Peyer's patch (tissue), 4 donors: ENCODE measurements around the gene PCSK5. TPM values are rescaled to one million over a fixed set of nuclear protein-coding genes. Genes with fewer than 3 reads are reported as not detected.

Experiments
- DNase-seq, 3 donors: peaks; one replicate each; pipeline ENCODE4 v3.0.0-alpha.2; 2017 to 2019
- H3K27ac ChIP-seq, 4 donors: fragments of 200-600 bp; sonication (generic); one replicate each; pipeline ENCODE4 v1.5.1; 2016 to 2019
- H3K27me3 ChIP-seq, 2 donors: fragments of 200-600 bp; sonication (generic); one replicate each; pipeline ENCODE4 v1.5.1; 2019
- H3K36me3 ChIP-seq, 3 donors: fragments of 200-600 bp; sonication (generic); one replicate each; pipeline ENCODE4 v1.5.1; 2016 to 2019
- H3K4me1 ChIP-seq, 4 donors: fragments of 200-600 bp; sonication (generic); one replicate each; pipeline ENCODE4 v1.5.1; 2016 to 2019
- H3K4me3 ChIP-seq, 4 donors: fragments of 200-600 bp; sonication (generic); 1 replicate in 3 of 4; 2 replicates in 1 of 4; pipeline ENCODE4 v1.5.1; 2016 to 2019; ENCODE audit warnings: mild to moderate bottlenecking in 1 of 4
- H3K9me3 ChIP-seq, 4 donors: fragments of 200-600 bp; sonication (generic); one replicate each; pipeline ENCODE4 v1.5.1; 2016 to 2019; ENCODE audit warnings: mild to moderate bottlenecking in 1 of 4
- POLR2A ChIP-seq, 2 donors: fragments of 450-650 bp; IDR thresholded peaks; one replicate each; pipeline ENCODE4 v1.5.1; 2017; ENCODE audit warnings: antibody characterized with exemption in 2 of 2, mild to moderate bottlenecking in 2 of 2, moderate library complexity in 2 of 2
- total RNA-seq, 4 donors: library from RNA; depleted of rRNA; stranded (reverse); fragments of >200 nt; gene quantifications; one replicate each; pipeline ENCODE4 v1.1.0, GENCODE V29; 2016
- TF ChIP-seq, protein P1 (sequence below), 6 experiments: fragments of 450-650 bp in 4 of 6; fragments of 200-600 bp in 2 of 6; sonication (generic) in 1 of 6; IDR thresholded peaks; one replicate each; pipeline ENCODE4 v1.5.1; 2017 to 2019; ENCODE audit warnings: antibody characterized with exemption in 6 of 6, mild to moderate bottlenecking in 3 of 6, moderate library complexity in 1 of 6

Gene PCSK5
- total RNA-seq, 4 donors from 2014 or later: 77.6 to 488 (median 411) TPM

DNA sequence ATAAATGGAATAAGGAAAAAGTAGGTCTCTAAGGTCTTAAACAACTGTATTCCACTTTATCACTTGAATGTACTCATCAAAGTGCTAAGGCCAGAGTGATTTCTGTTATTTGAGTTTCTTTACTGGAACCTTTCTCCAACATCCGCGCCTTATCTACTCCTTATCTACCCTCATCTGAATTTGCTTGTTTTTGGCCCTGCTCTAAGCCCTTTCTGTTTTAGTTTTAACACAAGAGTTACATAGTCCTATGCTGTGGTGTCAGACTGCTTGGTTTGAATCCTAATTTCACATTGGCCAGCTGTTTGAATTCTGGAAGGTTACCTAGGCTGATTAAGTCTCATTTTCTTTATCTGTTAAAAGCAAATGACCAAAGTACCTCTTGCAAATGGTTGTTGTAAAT lies 128.3 kb downstream of the PCSK5 start:
- Histone ChIP-seq H3K4me3 (no peak overlapping the region), H3K27ac (no peak overlapping the region), H3K9me3 (no peaks in the 10 kb centered on the region), H3K4me1 (peaks cover 0 to 13% (median 0%) of the 10 kb centered on the region in 4 donors), H3K36me3 (no peaks in the 10 kb centered on the region), H3K27me3 (no peaks in the 10 kb centered on the region)
- TF ChIP-seq, protein P1, sequence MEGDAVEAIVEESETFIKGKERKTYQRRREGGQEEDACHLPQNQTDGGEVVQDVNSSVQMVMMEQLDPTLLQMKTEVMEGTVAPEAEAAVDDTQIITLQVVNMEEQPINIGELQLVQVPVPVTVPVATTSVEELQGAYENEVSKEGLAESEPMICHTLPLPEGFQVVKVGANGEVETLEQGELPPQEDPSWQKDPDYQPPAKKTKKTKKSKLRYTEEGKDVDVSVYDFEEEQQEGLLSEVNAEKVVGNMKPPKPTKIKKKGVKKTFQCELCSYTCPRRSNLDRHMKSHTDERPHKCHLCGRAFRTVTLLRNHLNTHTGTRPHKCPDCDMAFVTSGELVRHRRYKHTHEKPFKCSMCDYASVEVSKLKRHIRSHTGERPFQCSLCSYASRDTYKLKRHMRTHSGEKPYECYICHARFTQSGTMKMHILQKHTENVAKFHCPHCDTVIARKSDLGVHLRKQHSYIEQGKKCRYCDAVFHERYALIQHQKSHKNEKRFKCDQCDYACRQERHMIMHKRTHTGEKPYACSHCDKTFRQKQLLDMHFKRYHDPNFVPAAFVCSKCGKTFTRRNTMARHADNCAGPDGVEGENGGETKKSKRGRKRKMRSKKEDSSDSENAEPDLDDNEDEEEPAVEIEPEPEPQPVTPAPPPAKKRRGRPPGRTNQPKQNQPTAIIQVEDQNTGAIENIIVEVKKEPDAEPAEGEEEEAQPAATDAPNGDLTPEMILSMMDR (IDR thresholded peaks at IDR 0.05): no peak
- no peak for TF ChIP-seq POLR2A (IDR thresholded peaks at IDR 0.05)
- DNase-seq: no peak

DNA sequence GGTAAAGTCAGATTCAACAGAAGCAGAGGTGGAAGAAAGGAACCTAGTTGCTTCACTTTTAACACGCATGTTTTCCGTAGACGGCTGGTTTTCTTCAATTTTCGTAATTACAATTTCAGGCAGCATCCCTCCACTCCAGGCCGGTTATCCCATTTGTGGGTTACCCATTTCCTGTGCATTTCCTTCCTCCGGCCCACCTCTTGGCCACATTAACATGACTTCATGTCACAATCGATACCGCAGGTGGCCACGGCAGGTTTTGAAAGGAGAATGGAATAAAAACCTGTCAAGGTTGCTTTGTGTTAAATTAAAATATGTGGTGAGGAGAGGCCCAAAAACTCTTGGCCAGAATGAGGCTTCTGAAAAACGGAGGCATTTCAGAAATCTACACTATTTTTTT lies 130.2 kb downstream of the PCSK5 start:
- Histone ChIP-seq H3K36me3 (no peaks in the 10 kb centered on the region), H3K4me1 (peaks cover 0 to 13% (median 0%) of the 10 kb centered on the region in 4 donors), H3K9me3 (no peaks in the 10 kb centered on the region), H3K4me3 (no peak overlapping the region), H3K27ac (no peak overlapping the region), H3K27me3 (no peaks in the 10 kb centered on the region)
- TF ChIP-seq, protein P1 (IDR thresholded peaks at IDR 0.05): no peak
- no peak for TF ChIP-seq POLR2A (IDR thresholded peaks at IDR 0.05)
- DNase-seq: no peak

DNA sequence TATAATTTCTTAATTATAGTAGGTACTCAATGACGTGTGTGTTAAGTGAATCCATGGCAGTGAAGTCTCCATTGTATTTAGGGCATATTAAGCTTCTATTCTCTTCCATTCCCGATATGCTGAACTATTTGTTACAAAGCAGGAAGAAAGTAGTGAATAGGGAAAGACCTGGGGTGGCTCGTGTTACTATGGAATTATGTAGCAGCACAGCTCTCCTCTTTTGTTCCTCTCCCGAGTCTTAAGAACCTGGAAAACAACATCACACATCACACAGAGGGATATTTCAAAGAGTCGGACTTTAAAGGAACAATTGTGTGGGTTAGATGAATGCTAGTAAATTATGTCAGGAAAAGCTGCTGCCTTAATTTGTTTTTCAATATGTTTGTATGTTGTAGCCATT lies 131.8 kb downstream of the PCSK5 start:
- Histone ChIP-seq H3K4me3 (no peak overlapping the region), H3K36me3 (peaks cover 0 to 11% (median 0%) of the 10 kb centered on the region in 3 donors), H3K9me3 (no peaks in the 10 kb centered on the region), H3K4me1 (peaks cover 0 to 13% (median 0%) of the 10 kb centered on the region in 4 donors), H3K27me3 (no peaks in the 10 kb centered on the region), H3K27ac (no peak overlapping the region)
- TF ChIP-seq, protein P1 (IDR thresholded peaks at IDR 0.05): no peak
- no peak for TF ChIP-seq POLR2A (IDR thresholded peaks at IDR 0.05)
- no peak for DNase-seq

DNA sequence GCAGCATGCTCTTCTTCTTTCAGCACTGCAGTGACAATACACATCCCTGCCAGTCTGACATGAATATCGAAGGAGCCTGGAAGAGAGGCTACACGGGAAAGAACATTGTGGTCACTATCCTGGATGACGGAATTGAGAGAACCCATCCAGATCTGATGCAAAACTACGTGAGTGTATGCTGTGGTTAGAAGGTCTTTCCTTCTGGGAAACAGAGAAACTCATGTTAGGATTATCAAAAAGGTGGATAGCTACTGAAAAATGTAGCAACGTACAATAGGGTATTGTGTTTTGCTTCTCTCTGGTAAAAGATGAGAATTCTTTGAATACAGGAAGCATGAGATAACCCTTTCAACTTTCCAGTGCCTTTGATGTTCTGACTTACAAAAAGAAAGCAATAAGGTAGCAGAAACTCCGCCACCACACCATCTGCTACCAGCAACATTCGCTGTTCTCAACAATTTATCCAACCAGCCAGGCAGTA lies 133.3 kb downstream of the PCSK5 start:
- Histone ChIP-seq H3K9me3 (no peaks in the 10 kb centered on the region), H3K27ac (peak overlapping the region in 1 of 4 donors; percentile 20), H3K4me1 (peaks cover 0 to 4% (median 0%) of the 10 kb centered on the region in 4 donors), H3K27me3 (no peaks in the 10 kb centered on the region), H3K36me3 (peaks cover 0 to 15% (median 0%) of the 10 kb centered on the region in 3 donors), H3K4me3 (no peak overlapping the region)
- DNase-seq: peak in 1 of 3 donors; percentile 56
- TF ChIP-seq, protein P1 (IDR thresholded peaks at IDR 0.05): no peak
- no peak for TF ChIP-seq POLR2A (IDR thresholded peaks at IDR 0.05)

DNA sequence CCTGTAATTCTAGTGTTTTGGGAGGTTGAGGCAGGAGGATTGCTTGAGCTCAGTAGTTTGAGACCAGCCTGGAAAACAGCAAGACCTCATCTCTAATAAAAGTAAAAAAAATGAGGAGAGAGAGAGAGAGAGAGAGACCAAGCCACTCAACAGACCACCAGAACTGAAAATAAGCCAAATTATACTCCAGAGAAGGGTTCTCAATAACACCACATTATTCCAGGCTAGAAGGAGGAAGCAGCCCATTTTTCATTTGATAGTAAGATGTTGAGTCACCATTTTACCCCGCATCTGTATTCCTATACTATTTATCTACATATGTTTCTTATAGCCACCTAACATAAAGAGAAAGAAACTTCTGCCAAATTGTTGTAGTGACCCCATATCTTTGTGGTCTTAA lies 134.8 kb downstream of the PCSK5 start:
- Histone ChIP-seq H3K27ac (no peak overlapping the region), H3K9me3 (no peaks in the 10 kb centered on the region), H3K36me3 (peaks cover 0 to 18% (median 0%) of the 10 kb centered on the region in 3 donors), H3K27me3 (no peaks in the 10 kb centered on the region), H3K4me1 (no peaks in the 10 kb centered on the region), H3K4me3 (no peak overlapping the region)
- TF ChIP-seq POLR2A (IDR thresholded peaks at IDR 0.05): no peak
- TF ChIP-seq, protein P1 (IDR thresholded peaks at IDR 0.05): no peak
- DNase-seq: no peak

DNA sequence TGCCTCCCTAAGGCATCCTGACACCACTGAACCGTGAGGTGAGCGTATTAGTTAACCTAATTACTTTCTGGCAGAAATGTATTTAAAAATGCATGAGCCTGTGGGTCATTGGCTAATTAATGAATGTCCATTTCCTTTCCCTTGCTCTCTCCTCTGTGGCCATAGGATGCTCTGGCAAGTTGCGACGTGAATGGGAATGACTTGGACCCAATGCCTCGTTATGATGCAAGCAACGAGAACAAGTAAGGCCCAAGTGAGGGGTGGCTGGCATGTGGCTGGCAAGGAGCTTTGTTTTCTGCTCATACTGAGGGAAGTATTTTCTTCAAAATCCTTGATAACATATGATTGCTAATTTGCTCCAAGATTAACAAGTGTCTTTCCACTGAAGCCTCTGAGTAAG lies 136.3 kb downstream of the PCSK5 start:
- Histone ChIP-seq H3K9me3 (no peaks in the 10 kb centered on the region), H3K36me3 (peaks cover 0 to 31% (median 0%) of the 10 kb centered on the region in 3 donors), H3K4me3 (no peak overlapping the region), H3K27me3 (no peaks in the 10 kb centered on the region), H3K27ac (no peak overlapping the region), H3K4me1 (no peaks in the 10 kb centered on the region)
- no peak for TF ChIP-seq POLR2A (IDR thresholded peaks at IDR 0.05)
- TF ChIP-seq, protein P1 (IDR thresholded peaks at IDR 0.05): no peak
- no peak for DNase-seq
